Measurements from ENCODE around the gene DDX10. TPM values are rescaled to one million over a fixed set of nuclear protein-coding genes. Genes with fewer than 3 reads are reported as not detected.

Gene DDX10
- total RNA-seq, 4 donors from 2014 or later = 11.5 to 22.0 (median 14.3) TPM

DNA sequence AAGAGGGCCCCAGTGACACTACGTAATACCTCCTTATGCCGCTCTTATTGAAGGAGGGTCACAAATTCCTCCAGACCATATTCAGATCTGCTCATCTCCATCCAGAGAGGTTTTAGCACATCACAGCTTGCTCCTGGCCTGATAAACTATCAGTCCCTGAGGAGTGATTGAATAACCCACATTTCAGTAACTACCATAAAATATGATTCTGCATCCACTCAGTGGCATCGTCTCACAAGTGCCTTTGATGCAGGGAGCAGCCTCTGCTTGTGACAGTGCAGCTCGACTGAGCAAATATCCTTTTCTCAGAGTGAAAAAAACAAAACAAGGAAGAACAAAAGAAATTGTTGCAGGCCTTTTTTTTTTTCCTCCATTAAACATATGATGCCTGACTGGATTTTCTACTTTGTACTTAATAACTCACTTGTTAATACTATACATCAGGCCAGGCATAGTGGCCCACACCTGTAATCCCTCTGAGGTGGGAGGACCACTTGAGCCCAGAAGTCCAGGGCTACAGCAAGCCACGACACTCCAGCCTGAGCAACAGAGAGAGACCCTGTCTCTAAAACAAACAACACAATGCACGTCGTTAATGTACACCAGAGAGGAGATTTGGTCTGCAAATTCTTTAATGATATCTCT is 64.5 kb downstream of the DDX10 start:
- no peak for TF ChIP-seq POLR2A (IDR thresholded peaks at IDR 0.05; ENCODE audit: low read depth)
- TF ChIP-seq, protein P1, sequence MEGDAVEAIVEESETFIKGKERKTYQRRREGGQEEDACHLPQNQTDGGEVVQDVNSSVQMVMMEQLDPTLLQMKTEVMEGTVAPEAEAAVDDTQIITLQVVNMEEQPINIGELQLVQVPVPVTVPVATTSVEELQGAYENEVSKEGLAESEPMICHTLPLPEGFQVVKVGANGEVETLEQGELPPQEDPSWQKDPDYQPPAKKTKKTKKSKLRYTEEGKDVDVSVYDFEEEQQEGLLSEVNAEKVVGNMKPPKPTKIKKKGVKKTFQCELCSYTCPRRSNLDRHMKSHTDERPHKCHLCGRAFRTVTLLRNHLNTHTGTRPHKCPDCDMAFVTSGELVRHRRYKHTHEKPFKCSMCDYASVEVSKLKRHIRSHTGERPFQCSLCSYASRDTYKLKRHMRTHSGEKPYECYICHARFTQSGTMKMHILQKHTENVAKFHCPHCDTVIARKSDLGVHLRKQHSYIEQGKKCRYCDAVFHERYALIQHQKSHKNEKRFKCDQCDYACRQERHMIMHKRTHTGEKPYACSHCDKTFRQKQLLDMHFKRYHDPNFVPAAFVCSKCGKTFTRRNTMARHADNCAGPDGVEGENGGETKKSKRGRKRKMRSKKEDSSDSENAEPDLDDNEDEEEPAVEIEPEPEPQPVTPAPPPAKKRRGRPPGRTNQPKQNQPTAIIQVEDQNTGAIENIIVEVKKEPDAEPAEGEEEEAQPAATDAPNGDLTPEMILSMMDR (IDR thresholded peaks at IDR 0.05) = no peak
- no peak for TF ChIP-seq POLR2AphosphoS5 (IDR thresholded peaks at IDR 0.05)
- TF ChIP-seq EP300 (IDR thresholded peaks at IDR 0.05) = no peak
- WGBS = 97% methylated on average over 7 of the region's 7 CpGs

DNA sequence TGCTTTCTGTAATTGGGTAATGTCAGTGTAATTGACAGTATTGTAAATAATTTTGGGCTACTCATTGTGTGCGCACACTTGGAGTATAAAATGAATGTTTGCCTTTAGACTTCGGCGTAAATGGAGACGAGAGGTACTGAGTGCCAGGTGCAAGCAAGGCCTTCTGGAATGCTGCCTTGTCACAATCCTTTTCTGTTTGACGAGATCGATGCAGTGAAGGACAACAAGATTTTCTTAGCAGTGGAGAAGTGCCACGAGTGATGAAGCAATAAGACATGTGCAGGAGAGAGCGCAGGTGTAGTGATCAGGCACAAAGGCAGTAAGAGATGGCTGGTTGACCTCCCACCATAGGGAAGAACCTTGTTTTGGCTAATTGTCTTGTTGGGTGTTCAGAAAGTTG is 67.5 kb downstream of the DDX10 start:
- H3K27ac ChIP-seq (replicated peaks in 1 of 4) = no peak overlapping the region
- 95% methylated on average over 8 of the region's 8 CpGs for WGBS
- H3K4me3 ChIP-seq = no peak overlapping the region
- no peak for DNase-seq (ENCODE audit: extremely low spot score)
- intact Hi-C loops (cut with DNase I) = no loop called here
- H3K9me3 ChIP-seq = no peaks in the 10 kb centered on the region
- TF ChIP-seq POLR2AphosphoS5 (IDR thresholded peaks at IDR 0.05) (no peak), EP300 (IDR thresholded peaks at IDR 0.05) (no peak), POLR2A (IDR thresholded peaks at IDR 0.05; ENCODE audit: low read depth) (no peak)
- TF ChIP-seq, protein P1 (IDR thresholded peaks at IDR 0.05) = no peak
- peaks cover 0 to 15% (median 7%) of the 10 kb centered on the region in 4 donors for H3K4me1 ChIP-seq
- H3K36me3 ChIP-seq = no peaks in the 10 kb centered on the region
- no peaks in the 10 kb centered on the region for H3K27me3 ChIP-seq

More for the DNA sequence above, 64.5 kb downstream of the DDX10 start:
- intact Hi-C loops (cut with DNase I) = no loop called here
- Histone ChIP-seq H3K27ac (replicated peaks in 1 of 4) (no peak overlapping the region), H3K9me3 (peaks cover 0 to 3% (median 0%) of the 10 kb centered on the region in 4 donors), H3K36me3 (peaks cover 0 to 7% (median 0%) of the 10 kb centered on the region in 4 donors), H3K4me1 (peaks cover 0 to 15% (median 6%) of the 10 kb centered on the region in 4 donors), H3K4me3 (no peak overlapping the region), H3K27me3 (no peaks in the 10 kb centered on the region)
- DNase-seq (ENCODE audit: extremely low spot score) = no peak

DNA sequence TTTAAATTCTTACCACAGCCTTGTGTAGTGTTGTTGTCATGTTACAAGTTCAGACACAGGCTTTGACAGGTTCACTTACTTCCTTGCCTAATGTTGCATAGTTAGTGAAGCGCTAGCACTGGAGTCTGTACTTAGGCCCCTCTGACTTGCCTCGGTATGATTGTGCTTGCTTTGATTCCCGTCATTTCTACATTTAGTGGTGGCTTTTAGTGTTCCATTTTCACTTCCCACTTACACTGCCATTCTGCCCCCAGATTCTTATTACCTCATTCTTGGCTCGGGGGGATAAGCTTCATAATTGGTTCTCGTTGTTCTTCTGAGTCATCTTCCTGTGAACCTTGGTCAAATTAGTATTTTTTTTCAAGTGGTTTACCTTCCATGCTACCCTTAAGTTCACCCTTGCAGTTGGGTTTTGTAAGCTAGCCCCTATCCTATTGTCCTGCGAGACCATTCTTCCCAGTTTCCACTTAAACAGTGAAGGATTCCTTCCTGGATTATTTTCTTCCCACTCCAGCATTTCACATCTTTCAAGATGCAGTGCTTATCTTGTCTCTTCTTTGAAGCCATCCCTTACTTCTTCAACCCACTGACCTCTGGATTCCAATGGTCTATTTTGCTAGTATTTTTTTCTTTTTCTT is 68.7 kb downstream of the DDX10 start:
- no peak overlapping the region for H3K4me3 ChIP-seq
- H3K4me1 ChIP-seq = peaks cover 0 to 15% (median 7%) of the 10 kb centered on the region in 4 donors
- intact Hi-C loops (cut with DNase I) = no loop called here
- 74% methylated on average over 6 of the region's 6 CpGs for WGBS
- peaks cover 0 to under 1% (median 0%) of the 10 kb centered on the region in 4 donors for H3K36me3 ChIP-seq
- H3K27me3 ChIP-seq = no peaks in the 10 kb centered on the region
- DNase-seq (ENCODE audit: extremely low spot score) = no peak
- no peak for TF ChIP-seq POLR2A (IDR thresholded peaks at IDR 0.05; ENCODE audit: low read depth)
- TF ChIP-seq, protein P1 (IDR thresholded peaks at IDR 0.05) = no peak
- TF ChIP-seq POLR2AphosphoS5 (IDR thresholded peaks at IDR 0.05) = no peak
- TF ChIP-seq EP300 (IDR thresholded peaks at IDR 0.05) = no peak
- H3K9me3 ChIP-seq = no peaks in the 10 kb centered on the region
- H3K27ac ChIP-seq (replicated peaks in 1 of 4) = no peak overlapping the region

DNA sequence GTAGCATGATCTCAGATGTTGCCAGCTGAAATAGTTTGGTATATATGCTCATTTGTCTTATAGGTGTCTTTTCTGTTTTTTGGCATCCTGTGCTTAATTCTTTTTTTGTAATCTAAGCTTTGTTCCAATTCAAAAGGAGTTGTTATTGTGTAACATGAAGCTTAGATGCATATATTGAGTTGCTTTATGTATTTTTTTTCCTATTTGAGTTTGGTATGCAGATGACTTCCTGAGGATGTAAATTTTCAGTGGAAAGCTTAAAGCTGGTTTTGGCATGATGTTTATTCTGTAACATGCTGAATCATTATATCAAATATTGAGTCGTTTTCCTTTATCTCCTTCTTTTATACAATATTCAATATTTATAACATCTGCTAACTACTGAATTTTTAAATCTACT is 69.4 kb downstream of the DDX10 start:
- TF ChIP-seq EP300 (IDR thresholded peaks at IDR 0.05) (no peak), POLR2AphosphoS5 (IDR thresholded peaks at IDR 0.05) (no peak), POLR2A (IDR thresholded peaks at IDR 0.05; ENCODE audit: low read depth) (no peak)
- TF ChIP-seq, protein P1 (IDR thresholded peaks at IDR 0.05) = no peak
- Histone ChIP-seq H3K27ac (replicated peaks in 1 of 4) (no peak overlapping the region), H3K9me3 (no peaks in the 10 kb centered on the region), H3K4me1 (peaks cover 0 to 15% (median 7%) of the 10 kb centered on the region in 4 donors), H3K4me3 (no peak overlapping the region), H3K36me3 (peaks cover 0 to 4% (median 0%) of the 10 kb centered on the region in 4 donors), H3K27me3 (no peaks in the 10 kb centered on the region)
- intact Hi-C loops (cut with DNase I) = no loop called here
- no peak for DNase-seq (ENCODE audit: extremely low spot score)
- WGBS = 70% methylated on average over 1 of the region's 1 CpG
